LHCN-M2 (cell line): ENCODE data around the gene POLN. TPM values are rescaled to one million over a fixed set of nuclear protein-coding genes. Genes with fewer than 3 reads are reported as not detected.

ENCODE experiments used
- DNase-seq: peaks from one replicate; pipeline ENCODE4 v3.0.0-alpha.2; 2012; ENCODE audit warnings: low read depth
- total RNA-seq: library from RNA; depleted of rRNA; stranded (reverse); fragments of >200 nt; gene quantifications from 2 replicates; pipeline ENCODE4 v1.2.3, GENCODE V29; 2014

POLN gene
- total RNA-seq, 1 experiment from 2014 or later: 2.1 TPM

DNA sequence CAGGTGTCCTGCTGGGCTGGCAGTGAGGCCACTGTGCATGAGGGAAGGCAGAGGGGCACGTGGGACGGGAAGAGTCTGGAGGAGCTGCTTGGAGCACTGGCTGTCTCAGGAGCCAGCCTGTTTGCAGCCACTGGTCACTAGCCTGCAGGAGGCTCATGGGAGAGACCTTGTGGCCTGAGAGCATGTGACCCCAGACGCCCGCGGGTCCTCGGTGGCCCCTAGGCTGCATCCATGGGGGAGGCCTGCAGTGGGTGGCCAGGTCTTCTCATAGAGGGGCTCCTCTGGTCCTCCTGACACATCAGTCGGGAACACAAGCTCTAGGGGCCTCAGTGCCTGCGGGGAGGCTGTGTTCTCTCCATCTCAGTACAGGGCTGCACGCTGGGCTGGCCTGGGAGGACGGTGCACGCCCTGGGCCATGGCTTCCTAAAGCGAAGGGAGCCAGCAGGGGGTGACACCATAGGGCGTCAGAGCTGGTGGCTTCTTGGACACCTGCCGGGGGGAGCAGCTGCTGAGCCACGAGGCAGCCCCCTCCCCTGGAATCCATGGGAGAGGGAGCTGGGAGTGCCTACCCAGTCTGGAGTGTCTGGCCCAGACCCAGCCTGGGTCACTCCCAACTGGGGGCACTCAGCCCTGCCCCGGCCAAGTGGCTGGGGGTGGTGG lies 170.5 kb downstream of the POLN start:
- DNase-seq: no peak

DNA sequence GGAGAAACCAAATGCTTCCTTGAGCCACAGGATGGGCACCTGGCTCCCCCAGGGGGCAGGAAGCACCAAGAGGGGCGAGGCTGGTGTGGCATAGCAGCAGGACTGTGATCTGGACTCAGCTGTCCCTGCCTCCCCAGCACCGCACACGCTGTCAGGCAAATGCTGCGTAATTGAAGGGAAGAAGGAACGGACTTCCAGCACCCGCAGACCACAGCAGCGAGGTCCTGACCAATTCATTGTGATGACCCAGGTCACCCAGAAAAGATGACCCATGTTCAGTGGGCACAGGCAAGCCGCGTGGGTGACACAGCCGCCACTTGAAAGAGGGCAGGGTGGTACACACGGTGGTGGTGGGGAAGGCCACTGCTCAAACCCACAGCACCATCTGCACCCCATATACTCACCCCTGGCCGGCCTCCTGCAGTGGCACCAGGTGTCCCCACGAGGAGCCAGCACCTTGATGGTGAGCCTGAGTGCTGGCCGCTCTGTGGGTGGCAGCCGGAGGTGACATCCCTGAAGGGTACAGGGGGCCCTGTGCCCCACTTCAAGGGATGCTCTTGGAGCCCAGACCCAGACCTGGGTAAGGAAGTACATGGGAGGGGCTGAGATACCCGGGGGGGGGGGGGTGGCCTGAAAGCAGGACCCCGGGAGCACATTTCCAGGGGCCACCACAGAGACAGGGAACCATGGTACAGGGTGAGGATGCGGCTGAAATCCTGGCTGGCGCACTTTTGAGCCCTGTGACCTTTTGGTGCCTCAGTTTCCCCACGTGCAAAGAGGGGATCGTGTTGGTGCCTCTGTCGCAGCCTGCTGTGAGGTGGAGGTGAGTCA lies 171.3 kb downstream of the POLN start:
- DNase-seq: no peak

DNA sequence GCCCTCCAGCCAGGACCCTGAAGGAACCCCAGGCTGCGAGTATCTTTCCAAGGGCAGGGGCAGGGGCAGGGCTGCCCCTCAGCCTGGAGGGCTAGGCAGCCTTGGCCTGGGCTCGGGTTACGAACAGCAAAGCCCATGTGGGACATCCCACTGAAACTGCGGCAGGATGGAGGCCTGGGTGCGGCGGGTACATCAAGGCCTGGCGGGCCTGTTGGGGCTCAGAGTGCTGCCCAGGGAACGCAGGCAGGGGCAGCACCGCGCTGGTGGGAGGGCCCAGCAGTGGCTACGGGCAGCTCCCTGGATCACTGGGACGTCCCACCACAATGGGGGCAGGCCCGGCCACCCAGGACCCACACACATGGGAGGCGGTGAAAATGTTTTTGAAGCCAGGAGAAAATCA lies 171.9 kb downstream of the POLN start:
- no peak for DNase-seq

DNA sequence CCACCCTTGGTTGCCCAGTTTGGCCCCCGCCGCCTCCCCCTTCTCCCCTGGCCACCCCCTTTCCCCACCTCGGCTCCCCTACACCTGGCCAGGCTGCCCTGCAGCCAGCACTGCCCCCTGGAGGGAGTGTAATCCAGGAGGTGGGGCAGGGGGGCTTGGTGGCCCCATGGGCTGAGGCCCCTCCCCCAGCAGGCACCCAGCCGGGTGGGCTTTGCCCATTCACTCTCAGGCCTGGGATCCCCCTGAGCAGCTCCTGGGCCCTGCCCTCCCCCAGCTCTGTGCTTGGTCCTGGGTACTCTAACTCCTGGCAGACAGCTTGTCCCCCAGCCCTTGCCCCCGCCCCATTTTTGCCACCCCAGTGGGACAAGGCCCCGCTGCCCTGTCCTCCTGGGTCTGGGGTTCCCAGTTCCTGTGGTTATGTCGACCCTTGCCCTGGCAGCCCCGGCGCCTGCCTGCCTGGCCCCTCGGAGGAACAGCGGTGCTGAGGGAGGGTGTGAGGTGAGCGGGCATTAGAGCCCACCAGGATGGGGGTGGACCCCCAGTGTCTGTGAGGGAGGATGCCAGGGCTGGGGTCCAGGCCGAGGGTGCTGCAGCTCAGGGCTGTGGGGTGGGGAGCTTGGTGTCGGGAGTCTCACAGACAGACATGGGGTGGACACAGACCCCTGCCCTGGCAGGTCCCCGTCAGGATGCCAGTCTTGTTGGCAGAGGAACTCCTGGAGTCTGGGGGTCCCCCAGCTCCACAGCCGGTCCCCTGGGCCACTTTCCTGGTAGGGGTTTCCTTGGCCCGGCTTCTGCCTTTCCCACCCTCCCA lies 172.6 kb downstream of the POLN start:
- DNase-seq: no peak

DNA sequence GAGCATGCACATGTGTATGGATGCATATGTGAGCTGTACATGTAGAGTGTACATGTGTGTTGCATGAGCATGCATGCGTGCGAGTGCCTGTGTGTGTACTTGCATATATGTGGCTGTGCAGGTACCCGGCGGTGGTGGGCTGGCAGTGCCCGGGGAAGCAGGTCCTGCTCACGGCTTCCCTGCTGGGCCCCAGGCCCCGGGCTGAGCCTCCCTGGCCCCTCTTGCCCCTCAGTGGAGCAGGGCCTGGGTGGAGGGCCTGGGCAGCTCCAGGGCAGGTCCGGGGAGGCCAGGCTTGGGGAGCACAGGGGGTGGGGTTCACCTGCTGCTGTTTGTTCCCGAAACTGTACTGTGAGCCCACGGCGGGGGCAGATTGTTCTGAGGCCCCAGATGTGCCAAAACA lies 173.4 kb downstream of the POLN start:
- DNase-seq: no peak

DNA sequence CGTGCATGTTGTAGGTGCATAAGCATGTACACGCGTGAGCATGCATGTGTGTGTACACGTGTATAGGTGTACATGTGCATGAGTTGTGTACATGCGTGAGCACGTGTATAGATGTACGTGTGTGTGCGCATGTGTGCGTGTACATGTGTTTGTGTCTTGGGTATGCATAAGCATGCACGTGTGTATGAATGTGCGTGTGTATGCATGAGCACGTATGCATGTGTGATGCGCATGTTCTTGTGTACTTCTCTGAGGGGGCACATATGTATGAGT lies 173.8 kb downstream of the POLN start:
- no peak for DNase-seq

DNA sequence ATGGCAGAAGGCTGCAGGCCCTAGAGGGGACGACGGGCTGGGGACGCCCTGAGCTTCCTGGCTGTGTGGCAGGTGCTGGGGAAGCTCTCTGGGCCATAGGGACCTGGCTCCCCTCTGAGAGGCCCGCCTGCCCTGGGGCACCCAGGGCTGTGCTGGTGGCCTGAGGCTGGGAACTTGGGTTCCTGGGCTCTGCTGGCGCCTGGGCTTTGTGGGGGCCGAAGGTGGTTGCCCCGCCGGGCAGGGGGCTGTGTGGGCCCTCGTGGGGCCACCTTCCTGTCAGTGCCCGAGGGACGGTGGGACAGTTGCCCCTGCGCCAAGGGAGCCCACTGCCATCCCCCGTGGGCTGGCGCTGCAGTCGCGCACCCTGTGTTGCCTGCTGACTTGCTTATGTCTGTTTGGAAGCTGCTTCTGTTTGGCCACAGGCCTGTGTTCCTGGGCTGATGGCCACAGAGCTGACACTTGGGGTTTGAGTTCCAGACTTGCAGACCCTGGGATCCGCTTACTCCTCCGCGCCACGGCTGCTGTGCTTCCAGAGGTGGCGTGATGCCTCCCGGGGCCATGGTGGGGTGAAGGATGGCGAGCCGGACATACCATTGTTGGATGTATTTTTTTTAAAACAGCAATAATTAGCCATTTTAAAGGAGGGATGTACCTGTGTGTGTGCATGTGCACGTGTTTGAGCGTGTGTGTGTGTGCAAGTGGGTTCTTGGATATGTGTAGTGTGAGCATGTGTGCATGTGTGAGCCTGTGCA lies 174.3 kb downstream of the POLN start:
- no peak for DNase-seq

DNA sequence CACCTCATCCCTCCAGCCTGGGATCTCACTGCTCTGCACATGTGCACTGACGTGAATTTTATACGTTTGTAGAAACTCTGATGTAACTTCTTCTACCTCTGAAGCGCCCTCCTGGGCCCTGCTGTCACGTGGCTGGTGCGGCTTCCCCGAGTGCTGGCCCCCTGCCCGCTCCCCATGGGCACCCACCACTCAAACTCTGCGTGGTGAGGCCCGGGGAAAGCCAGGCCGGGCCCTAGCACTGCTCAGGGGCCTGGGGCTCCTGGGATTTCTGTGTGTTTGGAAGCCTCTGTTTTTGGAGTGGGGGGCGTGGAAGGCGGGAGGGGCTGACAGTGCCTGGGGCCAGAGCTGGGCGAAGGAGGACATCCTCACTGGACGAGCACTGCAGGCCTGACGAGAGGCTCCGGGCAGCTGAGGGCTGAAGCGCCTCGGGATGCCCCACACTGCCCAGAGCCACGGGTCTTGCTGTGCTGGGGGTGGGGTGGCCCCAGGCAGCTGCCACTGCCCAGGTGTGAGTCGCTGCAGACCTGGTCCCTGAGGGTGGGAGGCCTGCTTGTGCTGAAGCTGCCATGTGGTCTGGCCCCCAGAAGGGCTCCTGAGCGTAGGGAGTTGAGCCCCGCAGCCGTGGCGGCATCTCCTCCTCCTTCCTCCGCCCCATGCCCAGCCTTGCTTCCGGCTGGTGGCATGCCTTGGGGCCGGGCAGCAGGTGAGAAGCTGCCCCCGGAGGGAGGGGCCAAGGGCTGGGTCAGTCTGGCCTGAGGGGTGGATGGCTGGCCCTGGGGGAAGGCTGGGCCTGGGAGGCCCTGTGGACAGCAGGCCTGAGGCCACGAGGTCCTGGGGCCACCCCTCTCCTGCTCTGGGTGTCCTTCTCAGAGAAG lies 175.1 kb downstream of the POLN start:
- DNase-seq: no peak

DNA sequence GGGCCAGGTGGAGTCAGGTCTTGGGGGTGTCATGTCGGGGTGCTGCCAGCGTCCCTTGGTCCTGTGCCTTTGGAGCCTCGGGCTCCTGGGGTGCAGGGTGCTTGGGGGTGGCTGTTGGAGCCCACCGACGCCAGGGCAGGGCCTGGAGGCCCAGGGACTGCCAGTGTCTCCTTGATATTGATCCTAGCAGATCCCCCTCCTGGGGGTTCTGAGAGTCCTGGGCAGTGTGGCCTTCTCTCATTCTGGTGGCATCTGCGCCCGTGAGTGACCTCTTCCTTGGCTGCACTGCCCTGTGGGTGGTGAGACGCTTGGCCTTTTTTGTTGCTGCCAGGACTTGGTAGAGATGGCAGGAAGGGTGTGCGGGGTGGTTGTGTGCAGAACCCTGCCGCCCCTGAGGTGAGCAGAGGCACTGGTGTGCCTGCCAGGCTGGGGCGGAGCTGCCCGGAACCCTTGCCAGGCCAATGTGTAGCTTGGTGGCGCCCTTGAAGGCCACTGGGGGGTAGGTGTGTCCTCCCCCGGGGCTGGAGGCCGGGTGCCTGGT lies 175.8 kb downstream of the POLN start:
- DNase-seq: no peak

DNA sequence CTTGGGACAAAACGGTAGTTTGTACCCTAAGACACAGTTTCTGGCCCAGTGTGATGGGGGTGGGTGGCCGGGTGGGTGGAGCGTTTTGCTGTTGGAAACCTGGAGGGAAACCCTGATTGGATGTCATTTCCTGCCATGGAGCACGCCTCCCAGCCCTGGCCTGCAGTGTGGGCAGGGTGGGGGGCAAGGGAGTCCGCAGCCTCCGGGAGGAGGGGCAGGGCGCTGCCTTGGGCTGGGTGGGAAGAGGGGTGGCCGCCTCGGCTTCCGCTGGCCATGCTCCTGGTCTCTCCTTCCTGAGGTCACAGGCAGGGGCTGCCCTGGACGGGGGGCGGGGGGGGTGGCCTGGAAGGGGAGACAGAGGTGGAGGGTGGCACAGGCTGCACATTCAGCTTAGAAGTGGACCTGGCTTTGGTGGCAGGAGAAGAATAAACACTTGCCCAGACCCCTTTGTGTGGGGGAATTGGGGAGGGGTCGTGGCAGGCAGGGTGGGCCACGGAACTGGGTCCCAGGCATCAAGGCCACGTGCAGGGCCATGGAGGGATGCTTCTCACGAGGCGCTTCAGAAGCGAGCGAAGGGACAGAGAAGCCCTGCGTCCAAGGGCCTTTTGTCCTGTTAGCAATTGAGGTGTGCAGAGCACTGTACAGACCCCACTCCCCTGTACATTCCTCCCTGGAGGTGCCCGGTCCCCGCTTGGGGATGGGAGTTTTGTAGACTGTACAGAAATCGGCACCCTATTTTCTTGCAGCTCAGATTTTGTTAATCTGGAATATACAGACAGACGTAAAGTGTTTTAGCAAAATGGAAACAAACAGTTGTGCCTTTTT lies 176.6 kb downstream of the POLN start:
- DNase-seq: no peak

DNA sequence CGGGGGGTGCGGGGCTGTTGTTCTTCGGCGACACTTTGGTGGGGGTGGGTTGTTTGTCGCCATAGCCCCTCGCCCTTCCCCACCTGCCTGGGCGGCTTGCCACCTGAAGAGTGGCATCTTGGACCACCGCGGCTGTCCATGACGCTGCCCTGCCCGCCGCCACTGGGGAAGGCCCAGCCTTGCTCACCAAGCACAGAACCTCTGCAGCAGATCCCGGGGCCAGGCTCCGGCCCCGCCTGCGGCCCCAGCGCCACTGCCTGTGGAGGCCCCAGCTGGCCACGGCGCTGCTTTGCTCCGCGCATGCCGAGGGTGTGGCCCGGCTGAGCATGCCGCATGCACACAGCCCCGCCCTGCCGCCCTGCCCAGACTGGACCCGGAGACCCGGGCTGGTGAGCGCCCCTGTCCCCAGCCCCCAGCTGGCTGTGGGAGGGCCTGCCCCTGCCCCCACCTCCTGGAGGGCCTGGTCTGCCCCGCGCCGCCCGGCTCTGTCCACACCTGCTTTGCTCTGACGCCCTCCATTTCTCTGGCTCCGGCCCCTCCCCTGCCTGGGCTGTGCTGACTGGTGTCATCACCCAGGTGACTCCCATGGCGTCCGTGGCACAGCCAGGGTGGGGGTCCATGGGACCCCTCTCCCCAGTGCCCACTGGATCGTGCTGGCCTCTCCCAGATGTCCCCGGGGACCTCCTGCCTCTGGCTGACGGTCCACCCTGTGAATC lies 177.5 kb downstream of the POLN start:
- DNase-seq: no peak

DNA sequence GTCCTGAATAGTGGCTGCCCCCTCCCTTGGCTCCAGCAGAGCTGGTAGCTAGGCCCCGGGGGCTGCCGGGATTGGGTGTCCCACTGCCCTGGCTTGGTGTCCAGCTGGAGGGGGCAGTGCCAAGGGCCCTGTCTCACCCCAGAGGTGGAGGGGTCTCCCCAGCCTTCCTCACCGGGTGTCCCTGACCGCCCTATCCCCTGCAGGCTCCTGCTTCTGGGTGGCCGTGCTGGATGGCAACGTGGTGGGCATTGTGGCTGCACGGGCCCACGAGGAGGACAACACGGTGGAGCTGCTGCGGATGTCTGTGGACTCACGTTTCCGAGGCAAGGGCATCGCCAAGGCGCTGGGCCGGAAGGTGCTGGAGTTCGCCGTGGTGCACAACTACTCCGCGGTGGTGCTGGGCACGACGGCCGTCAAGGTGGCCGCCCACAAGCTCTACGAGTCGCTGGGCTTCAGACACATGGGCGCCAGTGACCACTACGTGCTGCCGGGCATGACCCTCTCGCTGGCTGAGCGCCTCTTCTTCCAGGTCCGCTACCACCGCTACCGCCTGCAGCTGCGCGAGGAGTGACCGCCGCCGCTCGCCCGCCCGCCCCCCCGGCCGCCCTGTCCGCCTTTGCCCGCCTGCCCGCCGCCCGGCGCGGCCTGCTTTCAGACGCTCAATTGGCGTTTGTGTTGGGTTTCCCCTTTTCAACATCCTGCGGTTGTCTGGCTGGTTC lies 178.2 kb downstream of the POLN start:
- no peak for DNase-seq

DNA sequence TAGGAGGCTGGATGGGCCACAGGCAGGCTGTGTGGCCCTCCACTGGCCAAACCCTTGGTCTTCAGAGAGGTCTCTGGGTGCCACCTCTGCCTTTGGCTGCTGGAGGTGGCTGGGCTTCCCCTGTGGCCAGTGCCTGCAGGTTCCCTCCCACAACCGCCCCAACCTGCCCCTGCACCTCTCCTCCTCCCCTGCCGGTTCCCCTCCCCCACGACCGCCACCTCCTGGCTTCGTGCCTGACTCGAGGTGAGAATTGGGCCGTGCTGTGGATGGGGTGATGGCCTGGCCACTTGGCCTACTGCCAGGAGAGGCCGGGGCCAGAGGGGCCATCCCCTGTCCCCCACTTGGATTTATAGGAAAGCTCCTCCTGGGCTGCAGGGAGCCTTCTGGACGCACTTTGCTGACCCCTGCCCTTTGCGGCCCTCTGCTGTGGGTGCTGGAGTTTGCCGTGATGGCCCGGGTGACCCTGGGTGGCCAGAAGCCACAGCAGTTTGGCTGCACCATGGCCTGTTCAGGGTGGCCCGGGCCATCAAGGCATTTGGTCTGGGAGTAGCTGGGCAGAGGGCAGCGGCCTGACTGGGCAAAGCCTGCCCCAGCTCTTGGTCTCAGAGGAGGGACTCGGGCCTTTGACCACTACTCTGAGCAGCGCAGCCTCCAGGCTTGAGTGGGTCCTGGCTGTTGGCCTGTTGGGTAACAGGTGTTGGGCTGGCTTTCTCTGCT lies 179.0 kb downstream of the POLN start:
- DNase-seq: no peak

DNA sequence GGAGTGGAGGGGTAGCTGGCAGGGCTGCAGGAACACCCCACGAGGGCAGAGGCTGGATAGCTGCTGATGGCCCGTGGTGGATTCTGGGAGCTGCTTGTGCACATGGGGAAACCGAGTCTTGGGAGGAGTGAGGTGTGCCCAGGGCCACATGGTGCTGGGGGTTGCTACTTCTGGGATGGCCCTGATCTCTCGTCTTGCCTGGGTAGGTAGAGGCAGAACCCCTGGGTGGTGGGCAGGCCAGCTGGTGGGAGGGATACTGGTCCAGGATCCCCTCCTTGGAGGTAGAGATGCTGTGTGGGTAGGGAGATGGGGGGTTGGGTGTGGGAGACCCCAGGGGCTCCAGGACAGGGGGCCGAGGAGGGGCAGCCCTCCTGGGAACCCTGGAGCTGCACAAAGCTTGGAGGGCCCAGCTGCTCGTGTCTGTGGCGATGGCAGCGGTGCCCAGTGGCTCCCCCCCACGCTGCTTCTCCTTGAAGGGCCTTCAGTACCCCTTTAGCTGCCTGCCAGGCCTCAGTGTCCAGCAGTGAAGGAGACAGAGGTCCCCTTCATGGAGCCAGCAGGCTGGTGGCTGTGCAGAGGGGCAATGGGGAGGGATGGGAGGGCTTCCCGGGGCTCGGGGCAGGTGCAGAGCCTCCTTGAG lies 179.6 kb downstream of the POLN start:
- no peak for DNase-seq

DNA sequence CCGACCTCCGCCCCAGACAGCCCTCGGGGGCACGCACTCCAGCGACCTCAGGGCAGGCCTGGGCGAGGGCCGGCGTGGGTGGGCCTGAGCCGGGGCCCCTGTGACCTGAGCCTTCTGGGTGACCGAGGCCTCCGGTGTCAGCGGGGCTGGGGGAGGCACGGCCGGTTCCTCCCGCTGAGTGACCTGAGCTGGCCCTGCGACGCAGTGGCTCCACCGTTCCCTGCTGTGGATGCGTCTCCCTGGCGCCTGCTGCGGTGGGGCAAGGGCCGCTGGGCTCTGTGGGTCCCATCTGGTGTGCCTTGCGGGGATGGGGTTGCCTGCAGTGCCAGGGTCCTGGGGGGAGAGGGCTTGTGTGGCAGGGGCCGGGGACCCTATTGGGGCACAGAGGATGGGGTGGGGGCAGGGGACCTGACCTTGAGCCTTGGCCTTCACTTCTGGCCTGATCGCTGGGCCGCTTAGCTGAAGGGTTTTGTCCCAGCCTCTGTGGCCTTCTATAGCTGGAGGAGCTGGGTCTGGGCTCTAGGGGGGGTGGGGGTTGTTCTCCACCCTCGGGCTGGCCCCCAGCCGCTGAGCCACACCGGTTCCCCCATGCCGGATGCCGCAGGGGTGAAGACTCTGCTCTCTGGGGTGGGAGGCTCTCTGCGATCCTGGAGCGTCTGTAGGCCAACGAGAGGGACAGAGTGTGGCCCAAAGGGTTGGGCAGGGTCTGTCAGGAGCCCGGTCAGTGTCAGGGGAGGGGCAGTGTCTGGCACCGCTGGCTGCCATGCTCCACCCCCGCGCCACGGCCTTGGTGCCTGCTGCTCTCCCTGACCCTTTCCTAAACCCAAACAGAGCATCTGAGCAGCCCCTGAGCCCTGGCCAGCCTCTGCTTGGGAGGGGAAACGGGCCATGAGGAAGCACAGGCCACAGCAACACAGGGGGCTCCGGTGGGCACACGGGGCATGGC lies 180.5 kb downstream of the POLN start:
- no peak for DNase-seq

DNA sequence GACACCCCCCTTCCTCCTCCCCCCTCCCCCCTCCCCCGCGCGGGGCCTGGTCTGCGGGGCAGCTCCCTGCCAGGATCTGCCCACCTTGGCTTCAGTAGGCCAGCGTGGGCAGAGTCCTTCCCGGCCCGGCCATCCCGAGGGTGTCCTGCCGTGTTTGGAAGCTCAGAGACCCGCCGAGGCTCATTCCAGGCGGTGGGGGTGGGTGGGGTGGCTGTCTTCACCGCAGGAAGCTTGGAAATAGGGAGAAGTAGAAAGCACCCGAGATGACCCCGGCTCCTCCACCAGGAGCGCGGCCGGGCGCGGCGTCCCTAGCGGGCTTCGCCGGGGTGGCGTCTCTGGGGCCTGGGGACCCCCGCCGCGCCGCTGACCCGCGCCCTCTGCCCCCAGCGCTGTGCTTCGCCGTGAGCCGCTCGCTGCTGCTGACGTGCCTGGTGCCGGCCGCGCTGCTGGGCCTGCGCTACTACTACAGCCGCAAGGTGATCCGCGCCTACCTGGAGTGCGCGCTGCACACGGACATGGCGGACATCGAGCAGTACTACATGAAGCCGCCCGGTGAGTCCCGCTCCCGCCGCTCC lies 181.2 kb downstream of the POLN start:
- no peak for DNase-seq
